Uterus (tissue), 4 donors: Measurements from ENCODE around the gene HOXB4. TPM values are rescaled to one million over a fixed set of nuclear protein-coding genes. Genes with fewer than 3 reads are reported as not detected.

Experiments
- DNase-seq, 2 donors: peaks; one replicate each; pipeline ENCODE4 v3.0.0-alpha.2; 2019 to 2020
- H3K27ac ChIP-seq, 2 donors: fragments of 200-600 bp; sonication (generic); 1 replicate in 1 of 2; 2 replicates in 1 of 2; pipeline ENCODE4 v1.5.1; 2016 to 2018
- H3K27me3 ChIP-seq, 2 donors: fragments of 200-600 bp; sonication (generic); one replicate each; pipeline ENCODE4 v1.5.1; 2018 to 2019; ENCODE audit warnings: control low read depth in 1 of 2
- H3K36me3 ChIP-seq, 2 donors: fragments of 200-600 bp; sonication (generic); one replicate each; pipeline ENCODE4 v1.5.1; 2019; ENCODE audit warnings: control low read depth in 1 of 2
- H3K4me1 ChIP-seq, 2 donors: fragments of 200-600 bp; sonication (generic); one replicate each; pipeline ENCODE4 v1.5.1; 2018 to 2019; ENCODE audit warnings: control low read depth in 1 of 2
- H3K4me3 ChIP-seq, 2 donors: fragments of 200-600 bp; sonication (generic); 1 replicate in 1 of 2; 2 replicates in 1 of 2; pipeline ENCODE4 v1.5.1; 2018 to 2019; ENCODE audit warnings: mild to moderate bottlenecking in 1 of 2
- H3K9me3 ChIP-seq, 2 donors: fragments of 200-600 bp; sonication (generic); one replicate each; pipeline ENCODE4 v1.5.1; 2019; ENCODE audit warnings: control low read depth in 1 of 2
- POLR2A ChIP-seq, 2 donors: fragments of 450-650 bp; IDR thresholded peaks; one replicate each; pipeline ENCODE4 v1.6.1; 2016; ENCODE audit warnings: antibody characterized with exemption in 2 of 2, mild to moderate bottlenecking in 1 of 2, moderate library complexity in 1 of 2
- intact Hi-C: fragments of 100-400 bp; cut with DNase I; formaldehyde crosslinking; loops from one replicate; pipeline ENCODE4 v1.15.1; 2023; ENCODE audit warnings: low total_unique reads
- total RNA-seq, 4 donors: library from RNA; depleted of rRNA in 3 of 4; stranded (reverse); fragments of >200 nt in 3 of 4; gene quantifications; one replicate each; pipeline versions ENCODE4 v1.1.0 to v1.2.4, GENCODE V29; 2014 to 2023
- TF ChIP-seq, protein P1 (sequence below), 4 experiments: fragments of 200-600 bp in 2 of 4; fragments of 450-650 bp in 2 of 4; sonication (generic) in 2 of 4; IDR thresholded peaks; one replicate each; pipeline ENCODE4 v1.5.1; 2016 to 2019; ENCODE audit warnings: antibody characterized with exemption in 4 of 4, mild to moderate bottlenecking in 2 of 4, moderate library complexity in 1 of 4
- donor health status: DM: yes; HTN: yes; CAD: no.

Gene HOXB4
- total RNA-seq, 4 donors from 2014 or later, result 0.88 to 6.9 (median 5.5) TPM; not detected in 1

DNA sequence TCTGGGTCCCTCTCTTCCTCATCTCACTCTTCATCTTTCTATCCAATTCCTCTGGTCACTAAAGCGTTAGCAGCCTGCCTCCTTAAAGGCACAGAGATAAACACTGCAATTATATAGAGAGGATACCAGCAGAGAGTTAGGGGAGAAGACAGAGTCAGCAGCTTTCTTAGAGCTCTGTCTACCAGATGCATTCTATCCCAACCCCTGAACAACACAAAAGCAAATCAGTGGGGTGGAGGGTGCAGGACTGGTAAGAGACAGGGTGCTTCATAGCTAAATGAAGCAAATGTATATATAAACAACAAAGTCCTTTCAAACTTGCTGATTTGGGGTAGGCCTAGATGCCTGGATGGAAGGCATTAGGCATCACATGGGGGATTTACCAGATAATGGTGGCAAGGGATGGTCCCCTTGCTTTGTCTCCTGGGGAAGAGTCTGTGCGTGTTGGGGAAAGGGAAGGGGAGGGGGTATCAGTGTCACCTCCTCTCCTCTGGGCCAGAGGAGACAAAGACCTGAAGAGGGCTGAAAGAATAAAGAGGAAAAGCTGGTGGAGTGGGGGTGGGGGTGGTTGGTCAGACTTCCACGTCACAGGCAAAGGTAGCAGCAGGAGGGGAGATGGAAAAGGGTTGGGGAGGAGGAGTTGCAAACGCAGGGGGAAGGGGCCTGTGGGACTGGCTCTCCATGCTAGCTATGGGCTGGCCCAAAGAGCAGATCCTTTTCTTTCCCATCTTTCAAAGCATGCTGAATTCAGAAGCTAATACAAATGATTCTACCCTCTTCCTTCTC is 12.0 kb downstream of the HOXB4 start:
- intact Hi-C loops, result no loop called here
- peaks cover 0 to 5% of the 10 kb centered on the region in 2 donors for H3K4me1 ChIP-seq
- H3K9me3 ChIP-seq, result no peaks in the 10 kb centered on the region
- no peak overlapping the region for H3K27ac ChIP-seq
- peaks cover 0 to 19% of the 10 kb centered on the region in 2 donors for H3K27me3 ChIP-seq
- H3K36me3 ChIP-seq, result no peaks in the 10 kb centered on the region
- no peak for DNase-seq
- TF ChIP-seq POLR2A (IDR thresholded peaks at IDR 0.05), result no peak
- TF ChIP-seq, protein P1, sequence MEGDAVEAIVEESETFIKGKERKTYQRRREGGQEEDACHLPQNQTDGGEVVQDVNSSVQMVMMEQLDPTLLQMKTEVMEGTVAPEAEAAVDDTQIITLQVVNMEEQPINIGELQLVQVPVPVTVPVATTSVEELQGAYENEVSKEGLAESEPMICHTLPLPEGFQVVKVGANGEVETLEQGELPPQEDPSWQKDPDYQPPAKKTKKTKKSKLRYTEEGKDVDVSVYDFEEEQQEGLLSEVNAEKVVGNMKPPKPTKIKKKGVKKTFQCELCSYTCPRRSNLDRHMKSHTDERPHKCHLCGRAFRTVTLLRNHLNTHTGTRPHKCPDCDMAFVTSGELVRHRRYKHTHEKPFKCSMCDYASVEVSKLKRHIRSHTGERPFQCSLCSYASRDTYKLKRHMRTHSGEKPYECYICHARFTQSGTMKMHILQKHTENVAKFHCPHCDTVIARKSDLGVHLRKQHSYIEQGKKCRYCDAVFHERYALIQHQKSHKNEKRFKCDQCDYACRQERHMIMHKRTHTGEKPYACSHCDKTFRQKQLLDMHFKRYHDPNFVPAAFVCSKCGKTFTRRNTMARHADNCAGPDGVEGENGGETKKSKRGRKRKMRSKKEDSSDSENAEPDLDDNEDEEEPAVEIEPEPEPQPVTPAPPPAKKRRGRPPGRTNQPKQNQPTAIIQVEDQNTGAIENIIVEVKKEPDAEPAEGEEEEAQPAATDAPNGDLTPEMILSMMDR (IDR thresholded peaks at IDR 0.05), result no peak
- H3K4me3 ChIP-seq, result no peak overlapping the region

DNA sequence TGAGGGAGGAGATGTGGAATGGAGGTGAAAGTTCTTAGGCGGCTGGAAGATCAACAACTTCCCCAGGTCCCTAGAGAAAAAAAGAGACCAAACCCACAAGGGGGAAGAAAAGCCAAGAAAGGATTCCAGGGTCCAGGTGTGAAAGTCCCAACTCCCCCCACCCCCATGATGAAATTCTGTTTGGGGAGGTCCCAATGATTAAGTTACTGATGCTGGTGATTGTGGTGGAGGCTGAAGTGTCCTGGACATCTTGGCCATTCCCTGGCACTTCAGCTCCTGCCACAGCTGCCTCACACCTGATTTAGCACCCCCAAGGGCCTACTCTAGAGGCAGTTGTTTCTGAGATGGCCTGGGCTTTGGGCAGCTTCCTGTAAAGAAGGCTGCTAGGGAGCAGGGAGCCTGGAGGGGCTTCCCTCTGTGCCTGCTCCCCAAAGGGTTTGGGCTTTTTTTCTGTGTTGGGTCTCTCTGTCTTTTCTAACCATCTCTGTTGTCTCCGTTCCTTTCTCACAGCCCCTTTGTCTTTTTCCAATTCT is 13.1 kb downstream of the HOXB4 start:
- H3K27ac ChIP-seq, result peak overlapping the region in 1 of 2 donors; percentile 38
- no peaks in the 10 kb centered on the region for H3K36me3 ChIP-seq
- no peak overlapping the region for H3K4me3 ChIP-seq
- no peaks in the 10 kb centered on the region for H3K9me3 ChIP-seq
- H3K27me3 ChIP-seq, result peaks cover 0 to 19% of the 10 kb centered on the region in 2 donors
- intact Hi-C loops, result no loop called here
- TF ChIP-seq, protein P1 (IDR thresholded peaks at IDR 0.05), result no peak
- no peak for TF ChIP-seq POLR2A (IDR thresholded peaks at IDR 0.05)
- H3K4me1 ChIP-seq, result peaks cover 0 to 5% of the 10 kb centered on the region in 2 donors
- DNase-seq, result no peak

DNA sequence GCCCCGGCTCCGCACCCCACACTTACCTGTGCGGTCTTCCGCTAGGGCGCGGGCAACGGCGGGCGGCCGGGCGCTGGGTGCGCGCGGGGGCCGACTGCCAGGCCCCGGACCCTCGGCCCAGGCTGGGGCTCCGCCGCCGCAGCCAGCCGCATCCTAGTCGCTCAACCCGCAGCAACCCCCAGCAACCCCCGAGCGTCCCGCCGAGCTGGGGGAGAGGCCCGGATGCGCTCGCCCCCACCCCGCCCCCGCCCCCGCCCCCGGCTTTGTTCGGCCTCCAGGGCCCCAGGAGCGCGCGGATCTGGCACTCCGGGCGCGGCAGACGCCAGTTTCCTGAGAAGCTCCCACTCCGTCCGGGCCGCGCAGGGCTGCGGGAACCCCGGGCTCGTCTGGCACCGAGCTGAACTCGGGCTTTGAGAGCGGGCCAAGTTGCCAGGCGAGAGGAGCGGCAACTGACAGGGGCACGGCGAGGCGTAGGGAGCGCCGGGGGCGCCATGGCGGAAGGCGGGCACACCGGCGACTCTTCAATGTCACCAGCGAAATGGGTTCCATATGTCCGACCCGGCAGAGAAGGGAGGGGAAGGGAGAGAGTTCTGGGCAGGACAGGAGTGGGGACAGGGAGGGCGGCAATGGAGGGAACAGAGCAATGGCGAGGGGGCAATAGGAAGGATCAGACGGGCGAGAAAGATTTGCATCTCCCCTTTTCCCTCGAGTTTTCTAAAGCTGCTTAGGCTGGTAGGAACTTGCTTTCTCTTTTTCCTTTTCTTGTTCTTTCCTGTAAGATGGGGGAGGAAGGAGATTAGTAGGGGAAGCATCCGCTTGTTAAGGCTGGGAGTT is 13.7 kb downstream of the HOXB4 start:
- H3K9me3 ChIP-seq, result no peaks in the 10 kb centered on the region
- peak overlapping the region; percentile 8 to 38 for H3K27ac ChIP-seq
- peaks cover 0 to 19% of the 10 kb centered on the region in 2 donors for H3K27me3 ChIP-seq
- no peak for TF ChIP-seq POLR2A (IDR thresholded peaks at IDR 0.05)
- TF ChIP-seq, protein P1 (IDR thresholded peaks at IDR 0.05), result no peak
- no peak for DNase-seq
- intact Hi-C loops, result no loop called here
- H3K4me1 ChIP-seq, result peaks cover 0 to 5% of the 10 kb centered on the region in 2 donors
- H3K36me3 ChIP-seq, result no peaks in the 10 kb centered on the region
- peak overlapping the region; percentile 5 to 33 for H3K4me3 ChIP-seq

DNA sequence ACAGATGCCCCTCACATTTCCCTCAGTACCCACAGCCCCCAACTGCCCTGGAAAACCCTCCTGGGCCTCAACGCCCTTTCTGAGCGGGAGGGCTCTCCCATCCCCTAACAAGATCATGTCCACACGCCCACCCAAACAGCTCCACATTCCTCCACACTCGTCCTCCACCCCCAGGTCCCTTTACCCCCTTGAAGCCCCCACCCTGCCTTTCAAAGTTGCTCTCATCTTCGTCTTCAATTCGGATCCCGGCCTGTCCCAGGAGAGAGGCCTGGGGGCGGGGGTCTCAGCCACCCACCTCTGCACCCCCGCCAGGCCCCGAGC is 14.3 kb downstream of the HOXB4 start:
- H3K9me3 ChIP-seq, result no peaks in the 10 kb centered on the region

More for the DNA sequence above, 14.3 kb downstream of the HOXB4 start:
- H3K27me3 ChIP-seq, result peaks cover 0 to 13% of the 10 kb centered on the region in 2 donors
- intact Hi-C loops, result no loop called here
- DNase-seq, result no peak
- H3K4me1 ChIP-seq, result peaks cover 0 to 5% of the 10 kb centered on the region in 2 donors
- peak overlapping the region; percentile 8 to 38 for H3K27ac ChIP-seq
- TF ChIP-seq, protein P1 (IDR thresholded peaks at IDR 0.05), result no peak
- no peak for TF ChIP-seq POLR2A (IDR thresholded peaks at IDR 0.05)
- H3K4me3 ChIP-seq, result peak overlapping the region in 1 of 2 donors; percentile 33
- no peaks in the 10 kb centered on the region for H3K36me3 ChIP-seq
